Measurements from ENCODE around the gene PRR18. TPM values are rescaled to one million over a fixed set of nuclear protein-coding genes. Genes with fewer than 3 reads are reported as not detected.
A peak's percentile ranks its signal among the peaks of the same experiment; 100 is the strongest.

The PRR18 gene
- total and polyA plus RNA-seq, 2 of the 13 experiments (the other 11 are each of a cell fraction or from before 2014, with no cell fraction given), result 0.04 TPM

DNA sequence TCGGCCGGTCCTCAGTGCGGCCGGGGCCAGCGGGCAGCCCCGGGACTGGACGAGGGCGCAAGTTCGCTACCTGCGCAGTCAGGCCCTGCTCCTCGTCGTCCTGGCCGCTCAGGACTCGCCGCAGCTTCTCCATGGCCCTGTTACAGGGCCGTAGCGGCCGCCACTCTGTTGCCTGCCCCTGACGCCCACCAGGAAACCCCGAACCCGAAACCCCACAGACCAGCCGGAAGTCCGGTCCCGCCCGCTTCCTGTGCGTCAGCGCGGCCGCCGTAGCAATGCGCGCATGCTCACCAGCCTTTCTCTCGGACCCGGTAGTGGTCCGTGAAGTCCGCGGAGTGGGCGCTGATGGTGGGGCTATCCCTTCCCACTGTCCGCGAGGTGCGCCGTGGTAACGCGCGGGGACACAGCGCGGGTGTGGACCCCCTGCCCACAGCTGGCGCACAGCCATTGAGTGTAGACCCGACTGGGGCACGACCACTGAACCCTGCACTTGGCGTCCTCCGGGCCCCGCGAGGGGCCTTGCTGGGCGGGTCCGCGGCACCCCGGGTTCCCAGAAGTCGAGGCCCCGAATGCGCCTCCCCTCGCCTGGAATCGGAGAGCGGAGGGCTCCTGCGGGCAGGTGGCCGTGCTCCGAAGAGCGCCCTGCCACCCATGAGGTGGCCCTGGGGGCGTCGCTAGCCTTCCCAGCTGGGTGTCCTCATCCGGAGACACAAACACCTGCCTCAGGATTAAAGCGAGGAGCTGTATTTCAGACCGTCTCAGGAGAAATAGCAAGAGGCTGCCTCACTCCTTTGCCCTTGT lies 34.4 kb upstream of the PRR18 start, which contains the start of gene SFT2D1 (continued):
- TF ChIP-seq, protein P1, sequence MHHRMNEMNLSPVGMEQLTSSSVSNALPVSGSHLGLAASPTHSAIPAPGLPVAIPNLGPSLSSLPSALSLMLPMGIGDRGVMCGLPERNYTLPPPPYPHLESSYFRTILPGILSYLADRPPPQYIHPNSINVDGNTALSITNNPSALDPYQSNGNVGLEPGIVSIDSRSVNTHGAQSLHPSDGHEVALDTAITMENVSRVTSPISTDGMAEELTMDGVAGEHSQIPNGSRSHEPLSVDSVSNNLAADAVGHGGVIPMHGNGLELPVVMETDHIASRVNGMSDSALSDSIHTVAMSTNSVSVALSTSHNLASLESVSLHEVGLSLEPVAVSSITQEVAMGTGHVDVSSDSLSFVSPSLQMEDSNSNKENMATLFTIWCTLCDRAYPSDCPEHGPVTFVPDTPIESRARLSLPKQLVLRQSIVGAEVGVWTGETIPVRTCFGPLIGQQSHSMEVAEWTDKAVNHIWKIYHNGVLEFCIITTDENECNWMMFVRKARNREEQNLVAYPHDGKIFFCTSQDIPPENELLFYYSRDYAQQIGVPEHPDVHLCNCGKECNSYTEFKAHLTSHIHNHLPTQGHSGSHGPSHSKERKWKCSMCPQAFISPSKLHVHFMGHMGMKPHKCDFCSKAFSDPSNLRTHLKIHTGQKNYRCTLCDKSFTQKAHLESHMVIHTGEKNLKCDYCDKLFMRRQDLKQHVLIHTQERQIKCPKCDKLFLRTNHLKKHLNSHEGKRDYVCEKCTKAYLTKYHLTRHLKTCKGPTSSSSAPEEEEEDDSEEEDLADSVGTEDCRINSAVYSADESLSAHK (CRISPR knock-in tag; IDR thresholded peaks at IDR 0.05; ENCODE audit: borderline replicate concordance), result 0 out of 2 replicates have a peak, but pooled peaks have one; percentile 27
- TF ChIP-seq, protein P2, sequence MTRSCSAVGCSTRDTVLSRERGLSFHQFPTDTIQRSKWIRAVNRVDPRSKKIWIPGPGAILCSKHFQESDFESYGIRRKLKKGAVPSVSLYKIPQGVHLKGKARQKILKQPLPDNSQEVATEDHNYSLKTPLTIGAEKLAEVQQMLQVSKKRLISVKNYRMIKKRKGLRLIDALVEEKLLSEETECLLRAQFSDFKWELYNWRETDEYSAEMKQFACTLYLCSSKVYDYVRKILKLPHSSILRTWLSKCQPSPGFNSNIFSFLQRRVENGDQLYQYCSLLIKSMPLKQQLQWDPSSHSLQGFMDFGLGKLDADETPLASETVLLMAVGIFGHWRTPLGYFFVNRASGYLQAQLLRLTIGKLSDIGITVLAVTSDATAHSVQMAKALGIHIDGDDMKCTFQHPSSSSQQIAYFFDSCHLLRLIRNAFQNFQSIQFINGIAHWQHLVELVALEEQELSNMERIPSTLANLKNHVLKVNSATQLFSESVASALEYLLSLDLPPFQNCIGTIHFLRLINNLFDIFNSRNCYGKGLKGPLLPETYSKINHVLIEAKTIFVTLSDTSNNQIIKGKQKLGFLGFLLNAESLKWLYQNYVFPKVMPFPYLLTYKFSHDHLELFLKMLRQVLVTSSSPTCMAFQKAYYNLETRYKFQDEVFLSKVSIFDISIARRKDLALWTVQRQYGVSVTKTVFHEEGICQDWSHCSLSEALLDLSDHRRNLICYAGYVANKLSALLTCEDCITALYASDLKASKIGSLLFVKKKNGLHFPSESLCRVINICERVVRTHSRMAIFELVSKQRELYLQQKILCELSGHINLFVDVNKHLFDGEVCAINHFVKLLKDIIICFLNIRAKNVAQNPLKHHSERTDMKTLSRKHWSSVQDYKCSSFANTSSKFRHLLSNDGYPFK (CRISPR knock-in tag; IDR thresholded peaks at IDR 0.05; ENCODE audit: borderline replicate concordance), result peak; percentile 91
- TF ChIP-seq CBX2 (IDR thresholded peaks at IDR 0.05; ENCODE audit: low read depth, low read length) (no peak), CBX2 (CRISPR knock-in tag; IDR thresholded peaks at IDR 0.05; ENCODE audit: low read depth) (0 out of 2 replicates have a peak, but pooled peaks have one; percentile 43), RFX1 (IDR thresholded peaks at IDR 0.05) (no peak), ZFP36L2 (CRISPR knock-in tag; IDR thresholded peaks at IDR 0.05) (no peak), ZNF124 (CRISPR knock-in tag; IDR thresholded peaks at IDR 0.05) (peak; percentile 82; the same call in 1 of the 2 replicates), MXD4 (CRISPR knock-in tag; IDR thresholded peaks at IDR 0.05) (peak; percentile 84), ZBTB20 (CRISPR knock-in tag; IDR thresholded peaks at IDR 0.05; ENCODE audit: borderline replicate concordance, low read depth) (peak; percentile 84), ZNF768 (CRISPR knock-in tag; IDR thresholded peaks at IDR 0.05) (peak; percentile 83)
- TF ChIP-seq, protein P3, sequence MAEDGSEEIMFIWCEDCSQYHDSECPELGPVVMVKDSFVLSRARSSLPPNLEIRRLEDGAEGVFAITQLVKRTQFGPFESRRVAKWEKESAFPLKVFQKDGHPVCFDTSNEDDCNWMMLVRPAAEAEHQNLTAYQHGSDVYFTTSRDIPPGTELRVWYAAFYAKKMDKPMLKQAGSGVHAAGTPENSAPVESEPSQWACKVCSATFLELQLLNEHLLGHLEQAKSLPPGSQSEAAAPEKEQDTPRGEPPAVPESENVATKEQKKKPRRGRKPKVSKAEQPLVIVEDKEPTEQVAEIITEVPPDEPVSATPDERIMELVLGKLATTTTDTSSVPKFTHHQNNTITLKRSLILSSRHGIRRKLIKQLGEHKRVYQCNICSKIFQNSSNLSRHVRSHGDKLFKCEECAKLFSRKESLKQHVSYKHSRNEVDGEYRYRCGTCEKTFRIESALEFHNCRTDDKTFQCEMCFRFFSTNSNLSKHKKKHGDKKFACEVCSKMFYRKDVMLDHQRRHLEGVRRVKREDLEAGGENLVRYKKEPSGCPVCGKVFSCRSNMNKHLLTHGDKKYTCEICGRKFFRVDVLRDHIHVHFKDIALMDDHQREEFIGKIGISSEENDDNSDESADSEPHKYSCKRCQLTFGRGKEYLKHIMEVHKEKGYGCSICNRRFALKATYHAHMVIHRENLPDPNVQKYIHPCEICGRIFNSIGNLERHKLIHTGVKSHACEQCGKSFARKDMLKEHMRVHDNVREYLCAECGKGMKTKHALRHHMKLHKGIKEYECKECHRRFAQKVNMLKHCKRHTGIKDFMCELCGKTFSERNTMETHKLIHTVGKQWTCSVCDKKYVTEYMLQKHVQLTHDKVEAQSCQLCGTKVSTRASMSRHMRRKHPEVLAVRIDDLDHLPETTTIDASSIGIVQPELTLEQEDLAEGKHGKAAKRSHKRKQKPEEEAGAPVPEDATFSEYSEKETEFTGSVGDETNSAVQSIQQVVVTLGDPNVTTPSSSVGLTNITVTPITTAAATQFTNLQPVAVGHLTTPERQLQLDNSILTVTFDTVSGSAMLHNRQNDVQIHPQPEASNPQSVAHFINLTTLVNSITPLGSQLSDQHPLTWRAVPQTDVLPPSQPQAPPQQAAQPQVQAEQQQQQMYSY (CRISPR knock-in tag; IDR thresholded peaks at IDR 0.05), result peak; percentile 65
- TF ChIP-seq, protein P4, sequence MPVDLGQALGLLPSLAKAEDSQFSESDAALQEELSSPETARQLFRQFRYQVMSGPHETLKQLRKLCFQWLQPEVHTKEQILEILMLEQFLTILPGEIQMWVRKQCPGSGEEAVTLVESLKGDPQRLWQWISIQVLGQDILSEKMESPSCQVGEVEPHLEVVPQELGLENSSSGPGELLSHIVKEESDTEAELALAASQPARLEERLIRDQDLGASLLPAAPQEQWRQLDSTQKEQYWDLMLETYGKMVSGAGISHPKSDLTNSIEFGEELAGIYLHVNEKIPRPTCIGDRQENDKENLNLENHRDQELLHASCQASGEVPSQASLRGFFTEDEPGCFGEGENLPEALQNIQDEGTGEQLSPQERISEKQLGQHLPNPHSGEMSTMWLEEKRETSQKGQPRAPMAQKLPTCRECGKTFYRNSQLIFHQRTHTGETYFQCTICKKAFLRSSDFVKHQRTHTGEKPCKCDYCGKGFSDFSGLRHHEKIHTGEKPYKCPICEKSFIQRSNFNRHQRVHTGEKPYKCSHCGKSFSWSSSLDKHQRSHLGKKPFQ (CRISPR knock-in tag; IDR thresholded peaks at IDR 0.05; ENCODE audit: insufficient replicate concordance), result peak; percentile 40
- TF ChIP-seq, protein P5, sequence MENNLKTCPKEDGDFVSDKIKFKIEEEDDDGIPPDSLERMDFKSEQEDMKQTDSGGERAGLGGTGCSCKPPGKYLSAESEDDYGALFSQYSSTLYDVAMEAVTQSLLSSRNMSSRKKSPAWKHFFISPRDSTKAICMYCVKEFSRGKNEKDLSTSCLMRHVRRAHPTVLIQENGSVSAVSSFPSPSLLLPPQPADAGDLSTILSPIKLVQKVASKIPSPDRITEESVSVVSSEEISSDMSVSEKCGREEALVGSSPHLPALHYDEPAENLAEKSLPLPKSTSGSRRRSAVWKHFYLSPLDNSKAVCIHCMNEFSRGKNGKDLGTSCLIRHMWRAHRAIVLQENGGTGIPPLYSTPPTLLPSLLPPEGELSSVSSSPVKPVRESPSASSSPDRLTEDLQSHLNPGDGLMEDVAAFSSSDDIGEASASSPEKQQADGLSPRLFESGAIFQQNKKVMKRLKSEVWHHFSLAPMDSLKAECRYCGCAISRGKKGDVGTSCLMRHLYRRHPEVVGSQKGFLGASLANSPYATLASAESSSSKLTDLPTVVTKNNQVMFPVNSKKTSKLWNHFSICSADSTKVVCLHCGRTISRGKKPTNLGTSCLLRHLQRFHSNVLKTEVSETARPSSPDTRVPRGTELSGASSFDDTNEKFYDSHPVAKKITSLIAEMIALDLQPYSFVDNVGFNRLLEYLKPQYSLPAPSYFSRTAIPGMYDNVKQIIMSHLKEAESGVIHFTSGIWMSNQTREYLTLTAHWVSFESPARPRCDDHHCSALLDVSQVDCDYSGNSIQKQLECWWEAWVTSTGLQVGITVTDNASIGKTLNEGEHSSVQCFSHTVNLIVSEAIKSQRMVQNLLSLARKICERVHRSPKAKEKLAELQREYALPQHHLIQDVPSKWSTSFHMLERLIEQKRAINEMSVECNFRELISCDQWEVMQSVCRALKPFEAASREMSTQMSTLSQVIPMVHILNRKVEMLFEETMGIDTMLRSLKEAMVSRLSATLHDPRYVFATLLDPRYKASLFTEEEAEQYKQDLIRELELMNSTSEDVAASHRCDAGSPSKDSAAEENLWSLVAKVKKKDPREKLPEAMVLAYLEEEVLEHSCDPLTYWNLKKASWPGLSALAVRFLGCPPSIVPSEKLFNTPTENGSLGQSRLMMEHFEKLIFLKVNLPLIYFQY (CRISPR knock-in tag; IDR thresholded peaks at IDR 0.05; ENCODE audit: borderline replicate concordance), result peak; percentile 63; the same call in 1 of the 2 replicates

Data from HepG2 (cell line).